GM12892 (cell line): Measurements from ENCODE around the gene ZDHHC11B.
"Not testable (repeated sequence)": the region's sequence is repeated elsewhere in the genome, so short reads cannot be mapped to it uniquely, and the experiment has no call there.

Experiments used
- POLR2A ChIP-seq: IDR thresholded peaks from 2 replicates; pipeline ENCODE4 v1.6.1; 2011; ENCODE audit warnings: low read depth, low read length, control low read depth
- POLR2AphosphoS5 ChIP-seq: IDR thresholded peaks from 2 replicates; pipeline ENCODE4 v1.6.1; 2011; ENCODE audit warnings: low read depth, low read length, control low read depth
- TAF1 ChIP-seq: IDR thresholded peaks from 2 replicates; pipeline ENCODE4 v1.6.1; 2011; ENCODE audit warnings: low read depth, mild to moderate bottlenecking, control low read depth, low read length, borderline replicate concordance

GRCh38 chr5:797986-798385 is 13.5 kb upstream of the ZDHHC11B start:
- not testable (repeated sequence) for TF ChIP-seq POLR2AphosphoS5, POLR2A, TAF1
